ENCODE measurements around the gene SMG1. TPM values are rescaled to one million over a fixed set of nuclear protein-coding genes. Genes with fewer than 3 reads are reported as not detected.
A peak's percentile ranks its signal among the peaks of the same experiment; 100 is the strongest.
"Not testable (repeated sequence)": the region's sequence is repeated elsewhere in the genome, so short reads cannot be mapped to it uniquely, and the experiment has no call there.

Gene SMG1
- total RNA-seq, result 10 to 100 TPM; 71.7 to 81.3 TPM
- long read RNA-seq, donor 1, partial matches to known transcripts, result 1 of 6 reads
- long read RNA-seq, donor 1, other reads (novel, unspliced or antisense), result 5 of 6 reads
- long read RNA-seq, donor 2, partial matches to known transcripts, result 6 of 8 reads
- long read RNA-seq, donor 2, other reads (novel, unspliced or antisense), result 2 of 8 reads

DNA sequence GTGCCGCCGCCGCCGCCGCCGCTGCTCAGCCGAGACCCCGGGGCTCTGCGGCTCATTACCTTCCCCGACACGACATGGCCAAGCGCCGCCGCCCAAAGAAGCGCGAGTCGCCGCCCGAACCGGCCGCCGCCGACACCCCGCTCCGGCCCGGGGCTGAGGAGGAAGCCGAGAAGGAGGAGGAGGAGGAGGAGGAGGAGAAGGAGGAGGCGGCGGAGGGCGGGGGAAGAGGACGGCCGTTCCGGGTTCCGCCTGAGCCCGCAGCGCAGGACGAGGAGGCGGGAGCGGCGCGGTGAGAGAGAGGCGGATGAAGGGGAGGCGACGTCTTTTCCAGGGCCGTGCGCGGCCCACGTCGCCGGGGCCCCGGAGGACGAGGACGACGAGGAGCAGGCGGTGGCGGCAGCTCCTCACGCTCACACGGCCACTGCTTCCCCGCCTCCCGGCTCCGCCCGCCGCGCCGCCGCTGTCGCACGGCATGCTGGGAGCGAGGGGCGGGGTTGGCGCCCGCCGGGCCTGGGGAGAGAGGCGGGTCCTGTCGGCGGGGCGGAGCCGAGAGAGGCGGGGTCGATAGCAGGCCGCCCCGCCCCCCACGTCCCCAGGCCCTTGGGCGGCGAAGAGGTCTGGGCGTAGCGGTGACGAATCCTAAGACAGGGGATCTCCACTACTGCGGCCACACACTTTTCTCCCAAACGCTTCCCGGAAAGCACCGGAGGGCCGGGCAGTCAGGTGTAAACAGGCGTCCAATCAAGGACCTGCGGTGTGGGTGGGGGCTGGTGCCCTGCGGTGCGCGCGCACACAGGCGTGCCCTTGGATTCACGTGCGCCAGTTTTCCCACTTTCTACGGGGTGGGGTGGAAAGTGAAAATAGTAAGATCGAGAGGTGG lies at the start of gene SMG1:
Gene SMG1 (minus strand): TSS at position 423 of the 880 bp plus-strand sequence. CDS start 367 bp downstream, at position 56.
- DNase-seq (ENCODE audit: low spot score), result peak; percentile 97
- intact Hi-C loops (cut with DNase I), result not testable (repeated sequence)

DNA sequence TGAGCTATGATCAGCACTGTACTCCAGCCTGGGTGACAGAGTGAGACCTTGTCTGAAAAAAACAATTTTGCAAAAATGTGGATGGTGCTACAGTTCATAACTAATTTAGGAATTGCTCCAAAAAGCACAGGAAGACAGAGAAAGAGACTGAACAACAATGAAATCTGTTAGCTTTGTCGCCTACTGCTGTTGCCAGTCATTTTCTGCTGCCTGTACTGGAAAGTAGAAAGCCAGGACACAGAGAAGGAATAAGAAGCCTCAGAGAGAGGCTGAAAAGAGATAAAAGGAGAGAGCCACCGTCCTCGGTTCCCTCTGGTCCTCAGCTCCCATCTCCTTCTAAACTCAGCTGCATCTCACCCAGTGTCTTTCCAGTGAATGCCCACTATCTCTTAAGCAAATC lies 48.9 kb upstream of the SMG1 start:
- no peak for DNase-seq (ENCODE audit: low spot score)
- intact Hi-C loops (cut with DNase I), result no loop called here

DNA sequence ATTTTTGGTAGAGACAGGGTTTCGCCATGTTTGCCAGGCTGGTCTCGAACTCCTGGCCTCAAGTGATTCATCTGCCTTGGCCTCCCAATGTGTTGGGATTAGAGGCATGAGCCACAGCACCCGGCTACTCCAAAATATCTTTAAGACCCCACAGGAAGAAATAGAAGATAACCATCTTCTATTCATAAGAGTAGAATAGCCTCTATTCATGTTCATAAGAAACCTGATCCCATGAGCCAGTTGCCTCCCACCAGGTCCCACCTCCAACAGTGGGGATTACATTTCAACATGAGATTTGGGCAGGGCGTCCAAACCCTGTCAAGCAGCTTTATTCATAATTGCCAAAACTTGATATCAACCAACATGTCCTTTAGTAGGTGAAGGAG lies 43.6 kb upstream of the SMG1 start:
- DNase-seq (ENCODE audit: low spot score), result no peak
- intact Hi-C loops (cut with DNase I), result no loop called here

DNA sequence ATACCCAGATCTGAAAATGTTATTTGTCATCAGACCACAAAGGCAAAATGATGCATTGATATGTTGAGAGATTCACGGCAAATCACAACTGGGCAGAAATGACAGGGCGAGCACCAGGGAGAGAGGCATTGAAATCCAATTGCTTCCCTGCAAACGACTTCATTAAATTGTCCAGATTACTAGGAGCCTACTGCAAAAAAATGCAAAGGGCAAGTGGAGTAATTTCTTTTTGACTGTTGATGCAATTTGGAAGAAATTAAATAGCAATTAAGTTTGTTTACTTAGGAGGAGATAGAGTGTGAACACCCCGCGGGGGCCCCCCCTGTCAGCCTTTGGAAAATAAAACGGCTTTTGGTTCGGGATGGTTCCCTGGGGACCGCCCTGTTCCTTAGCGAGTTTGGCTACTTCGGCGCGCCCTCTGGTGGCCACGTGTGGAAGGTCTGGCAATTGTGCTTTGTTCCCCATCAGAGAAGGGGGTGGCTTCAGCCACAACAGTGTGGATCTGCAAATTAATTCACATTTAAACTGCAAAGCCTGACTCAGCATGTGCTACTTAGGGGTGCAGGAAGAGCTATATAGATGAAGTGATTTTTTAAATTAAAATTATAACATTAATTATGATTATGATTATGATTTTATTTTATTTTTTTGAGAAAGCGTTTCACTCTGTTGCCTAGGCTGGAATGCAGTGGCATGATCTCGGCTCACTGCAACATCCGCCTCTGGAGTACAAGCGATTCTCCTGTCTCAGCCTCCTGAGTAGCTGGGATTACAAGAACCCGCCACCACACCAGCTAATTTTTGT lies 43.0 kb upstream of the SMG1 start:
- intact Hi-C loops (cut with DNase I), result no loop called here
- DNase-seq (ENCODE audit: low spot score), result peak; percentile 96

DNA sequence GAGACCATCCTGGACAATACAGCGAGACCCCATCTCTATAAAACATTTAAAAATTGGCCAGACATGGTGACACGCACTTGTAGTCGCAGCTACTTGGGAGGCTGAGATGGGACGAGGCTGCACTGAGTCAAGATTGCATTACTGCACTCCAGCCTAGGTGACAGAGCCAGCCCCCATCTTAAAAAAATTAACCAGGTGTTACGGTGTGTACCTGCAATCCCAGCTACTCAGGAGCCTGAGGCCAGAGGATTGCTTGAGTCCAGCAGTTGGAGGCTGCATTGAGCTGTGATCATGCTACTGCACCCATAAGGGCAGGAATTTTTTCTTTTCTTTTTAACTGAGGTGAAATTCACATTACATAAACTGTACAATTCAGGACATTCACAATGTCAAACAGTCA lies 40.6 kb upstream of the SMG1 start:
- no peak for DNase-seq (ENCODE audit: low spot score)
- intact Hi-C loops (cut with DNase I), result no loop called here

DNA sequence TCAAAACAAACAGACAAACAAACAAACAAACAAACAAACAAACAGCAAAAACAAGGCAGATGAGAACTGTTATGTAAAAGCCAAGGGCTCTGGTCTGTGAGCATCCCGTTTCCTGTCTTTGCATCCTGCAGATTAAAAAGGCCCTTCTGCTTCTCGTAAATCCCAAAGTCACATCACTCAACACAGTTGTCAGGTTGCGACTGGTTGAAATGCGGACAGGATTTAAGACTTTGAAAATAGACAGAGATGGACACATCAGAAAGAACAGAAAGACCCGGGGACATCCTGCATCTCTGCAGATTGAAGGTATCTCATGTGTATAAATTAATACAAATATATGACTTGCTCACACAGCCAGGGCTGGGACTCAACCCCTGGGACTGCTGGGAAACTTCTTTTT lies 39.3 kb upstream of the SMG1 start:
- intact Hi-C loops (cut with DNase I), result no loop called here
- no peak for DNase-seq (ENCODE audit: low spot score)

DNA sequence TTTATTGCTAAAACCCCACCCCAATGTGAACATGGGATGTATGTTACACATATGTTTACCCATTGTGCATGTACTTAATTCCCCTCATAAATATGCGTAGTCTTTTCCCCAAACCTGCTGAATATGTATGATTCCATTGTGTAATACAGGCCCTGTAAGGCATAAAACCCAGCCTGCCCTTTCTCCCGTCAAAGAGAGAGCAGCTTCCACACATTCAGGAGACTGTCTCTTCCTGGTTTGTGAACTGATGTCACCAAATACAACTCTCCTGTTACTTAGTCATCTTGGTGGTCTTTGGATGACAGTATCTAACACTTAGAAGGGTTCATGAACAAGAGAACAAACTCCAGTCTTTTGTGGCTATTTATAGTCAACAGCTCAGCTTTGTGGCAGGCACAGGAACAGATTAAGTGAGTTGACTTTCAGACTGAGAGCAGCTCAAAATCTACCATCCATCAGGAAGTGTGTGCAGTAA lies 32.9 kb upstream of the SMG1 start:
- no peak for DNase-seq (ENCODE audit: low spot score)
- intact Hi-C loops (cut with DNase I), result no loop called here

DNA sequence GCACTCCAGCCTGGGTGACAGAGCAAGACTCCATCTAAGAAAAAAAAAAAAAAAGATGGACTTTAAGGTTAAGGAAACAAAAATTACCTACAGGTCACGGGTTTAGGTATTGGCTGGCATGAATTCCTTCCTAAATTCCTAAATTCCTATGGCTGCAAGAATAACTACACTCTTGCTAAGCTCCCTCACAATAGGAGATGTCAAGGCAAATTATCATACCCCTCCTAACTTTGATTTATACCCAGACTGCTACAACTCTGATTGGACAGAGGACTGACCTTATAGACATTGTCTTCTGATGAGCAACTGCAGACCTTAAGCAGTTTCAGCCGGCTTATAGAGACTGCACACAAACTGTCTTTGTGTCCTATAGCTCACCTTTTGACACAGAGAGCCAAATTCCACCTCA lies 32.4 kb upstream of the SMG1 start:
- DNase-seq (ENCODE audit: low spot score), result no peak
- intact Hi-C loops (cut with DNase I), result no loop called here

DNA sequence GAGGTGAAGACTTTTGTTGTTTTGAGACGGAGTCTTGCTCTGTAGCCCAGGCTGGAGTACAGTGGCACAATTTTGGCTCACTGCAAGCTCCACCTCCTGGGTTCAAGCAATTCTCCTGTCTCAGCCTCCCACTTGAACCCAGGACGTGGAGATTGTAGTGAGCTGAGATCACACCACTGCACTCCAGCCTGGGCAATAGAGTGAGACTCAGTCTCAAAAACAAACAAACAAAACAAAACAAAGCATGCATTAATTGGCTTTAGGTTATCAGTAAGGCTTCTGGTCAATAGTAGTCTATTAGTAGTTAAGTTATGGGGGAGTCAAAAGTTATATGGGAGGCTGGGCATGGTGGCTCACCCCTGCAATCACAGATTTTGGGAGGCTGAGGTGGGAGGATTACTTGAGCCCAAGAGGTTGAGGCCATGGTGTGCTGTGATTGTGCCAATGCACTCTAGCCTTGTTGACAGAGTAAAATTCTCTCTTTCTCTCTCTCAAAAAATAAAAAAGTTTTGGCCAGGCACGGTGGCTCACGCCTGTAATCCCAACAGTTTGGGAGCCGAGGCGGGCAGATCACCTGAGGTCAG lies 30.5 kb upstream of the SMG1 start:
- intact Hi-C loops (cut with DNase I); DNase-seq (ENCODE audit: low spot score): not testable (repeated sequence)

DNA sequence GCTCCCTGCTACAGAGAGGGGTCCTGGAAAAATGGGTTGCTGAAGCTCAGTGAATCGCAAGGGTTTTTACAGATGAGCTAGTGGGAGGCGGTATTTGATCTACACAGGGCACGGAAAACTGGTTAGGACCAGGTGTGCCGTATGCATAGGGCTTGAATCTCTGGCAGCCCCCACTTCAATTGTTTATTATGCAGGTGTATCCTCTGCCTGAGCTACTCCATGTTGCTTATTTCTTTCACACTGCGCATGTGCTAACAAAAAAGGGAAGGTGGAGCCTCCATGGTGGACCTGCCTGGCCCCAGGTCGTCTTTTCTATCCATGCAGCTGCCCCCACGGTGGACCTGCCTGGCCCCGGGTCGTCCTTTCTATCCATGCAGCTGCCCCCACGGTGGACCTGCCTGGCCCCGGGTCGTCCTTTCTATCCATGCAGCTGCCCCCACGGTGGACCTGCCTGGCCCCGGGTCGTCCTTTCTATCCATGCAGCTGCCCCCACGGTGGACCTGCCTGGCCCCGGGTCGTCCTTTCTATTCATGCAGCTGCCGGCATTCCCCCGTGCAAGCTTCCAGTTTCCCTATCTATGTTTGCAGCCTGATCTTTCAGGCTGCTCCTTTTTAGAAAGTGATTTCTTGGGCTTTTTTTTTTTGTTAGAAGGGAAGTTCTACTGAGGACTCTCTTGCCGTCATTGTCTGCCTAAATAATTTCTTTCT lies 29.8 kb upstream of the SMG1 start:
- intact Hi-C loops (cut with DNase I); DNase-seq (ENCODE audit: low spot score): not testable (repeated sequence)

DNA sequence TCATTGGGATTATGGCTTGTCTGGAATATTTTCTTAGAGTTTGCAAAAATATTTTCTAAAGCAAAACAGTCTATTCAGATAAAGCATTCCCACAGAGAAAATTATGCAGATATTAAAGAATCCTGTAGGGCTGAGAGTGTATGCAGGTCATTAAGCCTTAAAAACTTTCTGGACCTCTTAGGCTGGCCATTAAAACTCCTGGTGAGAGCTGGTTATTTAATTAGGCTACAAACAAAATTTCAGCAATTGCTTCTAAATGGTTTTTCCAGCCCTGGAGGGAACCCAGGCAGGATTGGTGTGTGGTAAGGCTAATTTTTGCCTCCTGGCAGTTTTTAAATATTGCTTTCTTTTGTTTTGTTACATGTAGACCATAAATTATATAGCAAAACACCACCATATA lies 27.3 kb upstream of the SMG1 start:
- intact Hi-C loops (cut with DNase I), result no loop called here
- no peak for DNase-seq (ENCODE audit: low spot score)

DNA sequence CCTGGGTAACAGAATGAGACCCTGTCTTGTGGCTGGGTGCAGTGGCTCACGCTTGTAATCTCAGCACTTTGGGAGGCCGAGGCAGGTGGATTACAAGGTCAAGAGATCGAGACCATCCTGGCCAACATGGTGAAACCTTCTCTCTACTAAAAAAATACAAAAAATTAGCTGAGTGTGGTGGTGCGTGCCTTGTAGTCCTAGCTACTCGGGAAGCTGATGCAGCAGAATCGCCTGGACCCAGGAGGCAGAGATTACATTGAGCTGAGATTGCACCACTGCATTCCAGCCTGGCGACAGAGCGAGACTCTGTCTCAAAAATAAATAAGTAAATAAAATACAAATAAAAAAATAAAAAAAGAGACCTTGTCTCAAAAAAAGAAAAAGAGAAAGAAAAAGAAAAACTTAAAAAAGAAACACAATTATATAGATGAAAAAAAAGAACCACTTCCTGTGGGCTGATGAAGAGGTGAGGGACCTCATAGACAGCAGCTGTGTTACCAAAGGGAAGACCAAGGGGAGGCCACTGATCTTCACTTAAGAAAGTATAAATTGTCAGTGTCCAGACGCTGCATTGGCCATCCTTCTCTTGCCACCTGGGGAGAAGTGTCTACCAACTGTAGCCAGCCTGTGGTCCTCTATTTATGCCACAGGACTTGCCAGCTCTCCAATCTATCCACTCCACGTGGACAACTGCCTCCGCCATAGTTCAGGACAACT lies 24.4 kb upstream of the SMG1 start:
- intact Hi-C loops (cut with DNase I), result no loop called here
- DNase-seq (ENCODE audit: low spot score), result no peak

DNA sequence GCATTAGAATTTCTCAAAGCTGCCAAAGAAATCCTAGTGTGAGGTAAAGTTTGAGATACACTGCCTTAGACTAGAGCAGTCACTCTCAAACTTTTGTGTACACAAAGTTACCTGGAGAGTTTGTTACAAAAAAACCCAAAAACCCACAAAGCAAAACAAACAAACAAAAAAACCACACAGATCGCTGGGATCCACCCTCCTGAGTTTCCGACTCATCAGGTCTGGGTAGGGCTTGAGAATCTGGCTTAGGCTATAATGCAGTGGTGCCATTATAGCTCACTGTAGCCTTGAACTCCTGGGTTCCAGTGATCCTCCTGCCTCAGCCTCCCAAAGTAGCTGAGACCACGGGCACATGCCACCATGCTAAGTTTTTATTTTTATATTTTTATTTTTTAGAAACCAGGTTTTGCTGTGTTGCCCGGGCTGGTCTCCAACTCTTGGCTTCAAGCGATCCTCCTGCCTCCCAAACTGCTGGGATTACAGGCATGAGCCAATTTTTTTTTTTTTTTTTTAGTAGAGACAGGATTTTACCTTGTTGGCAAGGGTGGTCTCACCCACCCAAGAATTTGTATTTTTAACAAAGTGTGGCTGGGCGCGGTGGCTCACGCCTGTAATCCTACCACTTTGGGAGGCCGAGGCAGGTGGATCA lies 22.3 kb upstream of the SMG1 start:
- intact Hi-C loops (cut with DNase I), result no loop called here
- no peak for DNase-seq (ENCODE audit: low spot score)

DNA sequence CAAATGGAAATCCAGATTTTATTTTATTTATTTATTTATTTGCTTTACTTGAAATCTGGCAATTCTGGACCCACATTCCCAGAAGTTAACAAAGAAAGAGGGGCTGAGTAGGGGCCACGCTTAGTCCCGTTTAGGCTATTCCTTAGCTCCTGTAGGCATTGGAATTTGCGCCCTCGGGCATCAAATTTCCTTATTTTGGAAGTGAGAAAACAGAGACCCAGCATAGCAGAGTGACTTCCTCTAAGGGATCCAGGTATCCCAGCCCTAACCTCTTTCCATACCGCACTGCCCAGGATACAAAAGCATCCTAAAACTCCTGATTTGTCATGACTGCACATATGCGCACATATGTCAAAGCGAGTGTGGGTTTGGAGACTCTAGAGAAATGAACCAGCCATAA lies 19.0 kb upstream of the SMG1 start:
- DNase-seq (ENCODE audit: low spot score), result no peak
- intact Hi-C loops (cut with DNase I), result no loop called here

DNA sequence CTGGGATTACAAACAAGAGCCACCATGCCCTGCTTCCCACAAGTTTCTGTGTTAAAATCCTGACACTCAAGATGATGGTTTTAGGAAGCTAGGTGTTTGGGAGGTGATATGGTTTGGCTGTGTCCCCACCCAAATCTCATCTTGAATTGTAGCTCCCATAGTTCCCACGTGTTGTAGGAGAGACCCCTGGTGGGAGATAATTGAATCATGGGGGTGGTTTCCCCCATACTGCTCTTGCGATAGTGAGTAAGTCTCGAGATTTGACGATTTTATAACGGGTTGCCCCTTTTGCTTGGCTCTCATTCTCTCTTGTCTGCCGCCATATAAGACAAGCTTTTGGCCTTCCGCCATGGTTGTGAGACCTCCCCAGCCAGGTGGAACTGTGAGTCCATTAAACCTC lies 17.2 kb upstream of the SMG1 start:
- DNase-seq (ENCODE audit: low spot score), result no peak
- intact Hi-C loops (cut with DNase I), result no loop called here

DNA sequence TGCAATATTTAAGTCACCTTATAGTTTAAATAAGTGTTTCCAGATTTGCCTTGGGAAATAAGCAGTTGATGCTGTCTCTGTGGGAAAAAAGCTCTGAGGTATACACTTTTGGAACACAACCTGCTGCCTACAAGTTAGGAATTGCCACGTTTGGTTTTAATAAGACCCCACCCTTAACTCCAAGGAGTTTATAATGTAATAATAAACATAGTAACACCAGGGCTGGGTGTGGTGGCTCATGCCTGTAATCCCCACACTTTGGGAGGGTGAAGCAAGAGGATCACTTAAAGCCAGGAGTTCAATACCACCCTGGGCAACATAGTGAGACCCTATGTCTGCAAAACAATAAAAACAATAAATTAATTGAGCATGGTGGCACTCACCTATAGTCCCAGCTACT lies 15.9 kb upstream of the SMG1 start:
- no peak for DNase-seq (ENCODE audit: low spot score)
- intact Hi-C loops (cut with DNase I), result no loop called here

DNA sequence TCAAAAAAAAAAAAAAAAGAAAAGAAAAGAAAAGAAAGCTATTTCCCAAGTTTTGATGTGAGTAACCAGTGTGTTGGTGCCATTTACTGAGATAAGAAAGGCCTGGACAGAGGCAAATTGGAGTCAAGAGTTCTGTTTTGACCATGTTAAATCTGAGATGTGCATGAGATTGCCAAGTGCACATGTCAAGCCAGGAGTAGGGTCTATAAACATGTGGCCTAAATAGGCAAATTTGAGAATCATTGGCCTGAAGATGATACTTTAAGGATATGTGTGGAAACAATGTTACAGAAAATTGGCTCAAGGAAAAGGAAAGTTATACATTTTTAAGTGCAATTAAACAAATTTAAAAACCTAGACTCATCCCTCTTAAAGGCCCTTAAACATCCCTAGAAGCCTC lies 15.3 kb upstream of the SMG1 start:
- DNase-seq (ENCODE audit: low spot score), result no peak
- intact Hi-C loops (cut with DNase I), result no loop called here

DNA sequence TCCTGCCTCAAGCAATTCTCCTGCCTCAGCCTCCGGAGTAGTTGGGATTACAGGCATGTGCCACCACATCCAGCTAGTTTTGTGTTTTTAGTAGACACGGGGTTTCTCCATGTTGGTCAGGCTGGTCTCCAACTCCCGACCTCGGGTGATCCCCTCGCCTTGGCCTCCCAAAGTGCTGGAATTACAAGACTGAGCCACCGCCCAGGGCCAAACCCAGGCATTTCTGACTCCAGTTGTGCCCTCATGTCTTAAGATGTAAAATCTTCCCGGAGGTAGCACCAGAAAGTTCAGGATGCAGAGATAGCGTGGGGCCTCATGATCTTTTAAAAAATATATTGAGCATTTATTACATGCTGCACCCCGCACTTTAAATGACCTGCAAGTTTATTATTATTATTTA lies 12.8 kb upstream of the SMG1 start:
- intact Hi-C loops (cut with DNase I), result no loop called here
- no peak for DNase-seq (ENCODE audit: low spot score)

All from posterior vena cava (tissue), 2 donors.